HG02852 (cell line): ENCODE data around the gene GPATCH1.
"Not testable (repeated sequence)": the region's sequence is repeated elsewhere in the genome, so short reads cannot be mapped to it uniquely, and the experiment has no call there.

Source experiments
- ATAC-seq: cut with Tn5 transposase; IDR thresholded peaks from one replicate; pipeline ENCODE4 v1.9.1; 2021; ENCODE audit warnings: mild to moderate bottlenecking, moderate library complexity; ENCODE audit not compliant: unreplicated experiment

The GPATCH1 gene

GRCh38 chr19:33080761-33081681 is at the start of gene GPATCH1:
Gene GPATCH1, plus strand, starts transcription at chr19:33081181. Its CDS starts 13 bp downstream, at chr19:33081194.
- peak; percentile 81 for ATAC-seq

- ATAC-seq, result no peak
Observed at GRCh38 chr19:33032218-33032781, 48.7 kb upstream of the GPATCH1 start.

- ATAC-seq, result no peak
Observed at GRCh38 chr19:33035461-33035860, 45.5 kb upstream of the GPATCH1 start.

- ATAC-seq, result not testable (repeated sequence)
Observed at GRCh38 chr19:33036370-33037167, 44.4 kb upstream of the GPATCH1 start.

- ATAC-seq, result not testable (repeated sequence)
Observed at GRCh38 chr19:33037168-33038025, 43.6 kb upstream of the GPATCH1 start.

- no peak for ATAC-seq
Observed at GRCh38 chr19:33039108-33039599, 41.8 kb upstream of the GPATCH1 start.

- no peak for ATAC-seq
Observed at GRCh38 chr19:33039815-33040214, 41.2 kb upstream of the GPATCH1 start.

- ATAC-seq, result no peak
Observed at GRCh38 chr19:33040994-33041827, 39.8 kb upstream of the GPATCH1 start.

- ATAC-seq, result not testable (repeated sequence)
Observed at GRCh38 chr19:33041828-33042160, 39.2 kb upstream of the GPATCH1 start.

GRCh38 chr19:33047422-33047821 is 33.6 kb upstream of the GPATCH1 start:
- ATAC-seq, result no peak

GRCh38 chr19:33048806-33049676 is 31.9 kb upstream of the GPATCH1 start:
- ATAC-seq, result no peak

- no peak for ATAC-seq
Observed at GRCh38 chr19:33050110-33050509, 30.9 kb upstream of the GPATCH1 start.

GRCh38 chr19:33052352-33052972 is 28.5 kb upstream of the GPATCH1 start:
- ATAC-seq, result no peak

GRCh38 chr19:33054623-33055022 is 26.4 kb upstream of the GPATCH1 start:
- no peak for ATAC-seq

GRCh38 chr19:33055718-33056117 is 25.3 kb upstream of the GPATCH1 start:
- ATAC-seq, result no peak

GRCh38 chr19:33060586-33060985 is 20.4 kb upstream of the GPATCH1 start:
- no peak for ATAC-seq

- ATAC-seq, result no peak
Observed at GRCh38 chr19:33062902-33063301, 18.1 kb upstream of the GPATCH1 start.

- no peak for ATAC-seq
Observed at GRCh38 chr19:33063356-33063752, 17.6 kb upstream of the GPATCH1 start.
